H9 (cell line): ENCODE measurements around the gene PKIB. TPM values are rescaled to one million over a fixed set of nuclear protein-coding genes. Genes with fewer than 3 reads are reported as not detected.

Experiments
- DNase-seq: peaks from one replicate; pipeline ENCODE4 v3.0.0-alpha.2; 2017
- H2AFZ ChIP-seq: one replicate; pipeline ENCODE4 v1.6.1; 2013; ENCODE audit warnings: mild to moderate bottlenecking, low read length, control low read depth, moderate library complexity
- H2AK5ac ChIP-seq: 2 replicates; pipeline ENCODE4 v1.6.1; 2013; ENCODE audit warnings: low read length, control low read depth, mixed read lengths; ENCODE audit not compliant: insufficient read length
- H2BK120ac ChIP-seq: one replicate; pipeline ENCODE4 v1.6.1; 2013; ENCODE audit warnings: low read depth, mild to moderate bottlenecking, low read length, control low read depth, inconsistent platforms; ENCODE audit not compliant: poor library complexity, severe bottlenecking
- H2BK12ac ChIP-seq: 2 replicates; pipeline ENCODE4 v1.6.1; 2013; ENCODE audit warnings: low read length, control low read depth, mixed read lengths, low read depth; ENCODE audit not compliant: insufficient read length
- H2BK15ac ChIP-seq: 2 replicates; pipeline ENCODE4 v1.6.1; 2013; ENCODE audit warnings: low read depth, low read length, control low read depth
- H2BK20ac ChIP-seq: one replicate; pipeline ENCODE4 v1.6.1; 2013; ENCODE audit warnings: low read depth, mild to moderate bottlenecking, low read length, control low read depth, inconsistent platforms; ENCODE audit not compliant: poor library complexity, severe bottlenecking
- H2BK5ac ChIP-seq: 2 replicates; pipeline ENCODE4 v1.6.1; 2013; ENCODE audit warnings: low read length, control low read depth, mixed read lengths; ENCODE audit not compliant: insufficient read length
- H3K14ac ChIP-seq: 2 replicates; pipeline ENCODE4 v1.6.1; 2013; ENCODE audit warnings: low read length, control low read depth; ENCODE audit not compliant: insufficient read depth
- H3K18ac ChIP-seq: 2 replicates; pipeline ENCODE4 v1.6.1; 2013; ENCODE audit warnings: low read depth, mild to moderate bottlenecking, mixed read lengths, low read length, control low read depth; ENCODE audit not compliant: insufficient read length
- H3K23ac ChIP-seq: 2 replicates; pipeline ENCODE4 v1.6.1; 2013; ENCODE audit warnings: low read length, control low read depth, mixed read lengths, low read depth; ENCODE audit not compliant: insufficient read length
- H3K23me2 ChIP-seq: 2 replicates; pipeline ENCODE4 v1.6.1; 2013; ENCODE audit warnings: low read depth, mild to moderate bottlenecking, mixed read lengths, low read length, control low read depth; ENCODE audit not compliant: insufficient read length, poor library complexity, severe bottlenecking
- H3K27ac ChIP-seq: 2 replicates; pipeline ENCODE4 v1.5.1; 2013; ENCODE audit warnings: low read length, control low read depth, mixed read lengths, low read depth; ENCODE audit not compliant: insufficient read length
- H3K27me3 ChIP-seq: 2 replicates; pipeline ENCODE4 v1.6.1; 2013; ENCODE audit warnings: low read length, control low read depth, inconsistent platforms; ENCODE audit not compliant: insufficient read depth
- H3K4ac ChIP-seq: 2 replicates; pipeline ENCODE4 v1.6.1; 2013; ENCODE audit warnings: low read depth, mild to moderate bottlenecking, control low read depth, inconsistent platforms, low read length, moderate library complexity
- H3K4me1 ChIP-seq: 2 replicates; pipeline ENCODE4 v1.6.1; 2013; ENCODE audit warnings: low read length, control low read depth, inconsistent platforms; ENCODE audit not compliant: insufficient read depth
- H3K4me2 ChIP-seq: 2 replicates; pipeline ENCODE4 v1.6.1; 2013; ENCODE audit warnings: low read length, control low read depth, mixed read lengths; ENCODE audit not compliant: insufficient read length, insufficient read depth
- H3K56ac ChIP-seq: 2 replicates; pipeline ENCODE4 v1.6.1; 2013; ENCODE audit warnings: low read depth, mild to moderate bottlenecking, mixed read lengths, low read length, control low read depth; ENCODE audit not compliant: insufficient read length
- H3K79me1 ChIP-seq: 2 replicates; pipeline ENCODE4 v1.6.1; 2013; ENCODE audit warnings: low read depth, mild to moderate bottlenecking, moderate library complexity, low read length, control low read depth, inconsistent platforms; ENCODE audit not compliant: insufficient read depth, poor library complexity, severe bottlenecking
- H3K79me2 ChIP-seq: 2 replicates; pipeline ENCODE4 v1.6.1; 2013; ENCODE audit warnings: low read length, control low read depth, inconsistent platforms; ENCODE audit not compliant: insufficient read depth
- H3K9ac ChIP-seq: 2 replicates; pipeline ENCODE4 v1.6.1; 2013; ENCODE audit warnings: low read length, control low read depth, mixed read lengths; ENCODE audit not compliant: insufficient read length; ENCODE audit errors: extremely low read depth
- H3K9me3 ChIP-seq: one replicate; pipeline ENCODE4 v1.6.1; 2013; ENCODE audit warnings: low read depth, low read length, inconsistent platforms; ENCODE audit not compliant: control insufficient read depth
- H3T11ph ChIP-seq: one replicate; pipeline ENCODE4 v1.6.1; 2013; ENCODE audit warnings: mild to moderate bottlenecking, low read length, control low read depth, inconsistent platforms
- H4K20me1 ChIP-seq: one replicate; pipeline ENCODE4 v1.6.1; 2013; ENCODE audit not compliant: control insufficient read depth, insufficient read length, insufficient read depth
- H4K5ac ChIP-seq: 2 replicates; pipeline ENCODE4 v1.6.1; 2013; ENCODE audit warnings: low read depth, mild to moderate bottlenecking, mixed read lengths, low read length, control low read depth; ENCODE audit not compliant: insufficient read length
- H4K8ac ChIP-seq: replicated peaks from 2 replicates; pipeline ENCODE4 v1.6.1; 2013; ENCODE audit warnings: low read length, control low read depth, mixed read lengths, low read depth; ENCODE audit not compliant: insufficient read length
- H4K91ac ChIP-seq: 2 replicates; pipeline ENCODE4 v1.6.1; 2013; ENCODE audit warnings: low read depth, mild to moderate bottlenecking, moderate library complexity, mixed read lengths, low read length, control low read depth; ENCODE audit not compliant: insufficient read length
- H3K27ac Mint-ChIP-seq, 3 experiments: 2 replicates in 2 of 3; 3 replicates in 1 of 3; pipeline ENCODE4 v1.8.0; 2020 to 2021; ENCODE audit warnings: mixed read lengths in 3 of 3, mild to moderate bottlenecking in 1 of 3, moderate library complexity in 1 of 3
- H3K27me3 Mint-ChIP-seq: 2 replicates; pipeline ENCODE4 v1.8.0; 2021; ENCODE audit warnings: low read depth, mild to moderate bottlenecking, moderate library complexity, mixed read lengths
- H3K36me3 Mint-ChIP-seq, 3 experiments: 2 replicates in 2 of 3; 3 replicates in 1 of 3; pipeline ENCODE4 v1.8.0; 2020 to 2021; ENCODE audit warnings: low read depth in 3 of 3, mixed read lengths in 3 of 3; ENCODE audit not compliant: insufficient read depth in 1 of 3
- H3K4me1 Mint-ChIP-seq, 2 experiments: 2 replicates each; pipeline ENCODE4 v1.8.0; 2020; ENCODE audit warnings: mixed read lengths in 2 of 2
- H3K4me3 Mint-ChIP-seq, 2 experiments: 2 replicates in 1 of 2; 3 replicates in 1 of 2; pipeline ENCODE4 v1.8.0; 2020 to 2021; ENCODE audit warnings: mild to moderate bottlenecking in 2 of 2, mixed read lengths in 2 of 2, moderate library complexity in 1 of 2
- H3K9me3 Mint-ChIP-seq, 2 experiments: 2 replicates in 1 of 2; 3 replicates in 1 of 2; pipeline ENCODE4 v1.8.0; 2020; ENCODE audit warnings: mild to moderate bottlenecking in 2 of 2, mixed read lengths in 2 of 2, moderate library complexity in 1 of 2
- CTCF ChIP-seq: fragments of 200-600 bp; sonication (generic); conservative IDR thresholded peaks from 3 replicates; pipeline ENCODE4 v1.8.0; 2021; ENCODE audit warnings: antibody characterized with exemption, mild to moderate bottlenecking
- WGBS: extraction: QIAGEN DNeasy Blood & Tissue Kit; methylation state at CpG from one replicate; pipeline ENCODE4 v1.1.7; 2013; ENCODE audit warnings: missing lambda C conversion rate, low lambda C conversion rate, mixed read lengths; ENCODE audit not compliant: insufficient read length; ENCODE audit errors: extremely low coverage; 5-methylcytosine and 5-hydroxymethylcytosine counted together
- total RNA-seq: library from RNA; stranded (reverse); gene quantifications from 2 replicates; pipeline ENCODE4 v1.2.1, GENCODE V29; 2021

Gene PKIB
- total RNA-seq, 1 experiment from 2014 or later = 46.5 TPM

DNA sequence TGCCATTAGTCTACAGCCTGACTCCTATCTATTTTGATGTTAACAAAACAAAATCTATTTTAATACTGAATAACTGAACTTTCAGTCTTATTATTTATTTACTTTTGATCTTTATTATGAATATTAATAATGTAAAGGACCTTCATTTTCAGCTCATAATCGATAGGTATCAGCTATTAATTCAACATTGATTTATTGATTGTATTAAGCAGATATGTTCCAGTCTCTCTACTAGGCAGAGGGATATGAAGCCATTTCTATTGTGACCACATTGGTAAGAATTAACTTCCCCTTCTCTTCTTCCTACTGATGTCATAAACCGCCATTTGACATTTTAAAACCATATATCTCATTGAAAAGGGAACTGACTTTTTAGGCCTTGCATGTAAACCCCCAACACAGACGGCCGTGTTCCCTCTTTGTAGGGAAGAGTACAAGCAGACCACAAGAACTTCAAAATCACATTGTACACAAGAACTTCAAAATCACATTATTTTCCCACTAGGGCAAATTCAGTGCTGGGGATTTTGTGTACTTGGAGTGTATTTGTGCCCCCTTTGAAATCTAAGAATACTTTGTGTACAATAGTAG, 99.8 kb downstream of the PKIB start:
- H2BK12ac ChIP-seq = no peak overlapping the region
- no peaks in the 10 kb centered on the region for H3K79me2 ChIP-seq
- H3K18ac ChIP-seq = no peak overlapping the region
- H3K79me1 ChIP-seq = no peaks in the 10 kb centered on the region
- H2AFZ ChIP-seq = no peak overlapping the region
- no peak overlapping the region for H3K56ac ChIP-seq
- Mint-ChIP-seq H3K4me3 (no peak overlapping the region), H3K36me3 (no peaks in the 10 kb centered on the region), H3K9me3 (no peaks in the 10 kb centered on the region), H3K27me3 (no peaks in the 10 kb centered on the region), H3K4me1 (peaks cover 3 to 4% of the 10 kb centered on the region in 2 experiments; a peak in 3 of 4 replicates), H3K27ac (no peak overlapping the region)
- no peak overlapping the region for H3T11ph ChIP-seq
- no peaks in the 10 kb centered on the region for H3K27me3 ChIP-seq
- WGBS = no CpG with 5 or more reads among the region's 4 CpGs
- no peak for DNase-seq
- H3K9me3 ChIP-seq = no peaks in the 10 kb centered on the region
- no peak overlapping the region for H3K4me2 ChIP-seq
- no peaks in the 10 kb centered on the region for H3K4me1 ChIP-seq
- no peak overlapping the region for H2BK15ac ChIP-seq
- no peak overlapping the region for H3K27ac ChIP-seq
- H3K14ac ChIP-seq = no peak overlapping the region
- H3K23me2 ChIP-seq = no peaks in the 10 kb centered on the region
- H4K91ac ChIP-seq = no peak overlapping the region
- H3K4ac ChIP-seq = no peak overlapping the region
- H2BK120ac ChIP-seq = no peak overlapping the region
- no peak overlapping the region for H3K9ac ChIP-seq
- no peak overlapping the region for H4K5ac ChIP-seq
- no peak for TF ChIP-seq CTCF
- no peak overlapping the region for H2BK20ac ChIP-seq
- H4K20me1 ChIP-seq = no peaks in the 10 kb centered on the region
- no peak overlapping the region for H2BK5ac ChIP-seq
- no peak overlapping the region for H3K23ac ChIP-seq
- no peak overlapping the region for H4K8ac ChIP-seq
- H2AK5ac ChIP-seq = no peak overlapping the region
